Measurements from ENCODE around the gene ZBTB40. TPM values are rescaled to one million over a fixed set of nuclear protein-coding genes. Genes with fewer than 3 reads are reported as not detected.

The ZBTB40 gene
- total and polyA plus RNA-seq, 4 donors: 2.1 to 11.2 (median 4.6) TPM

DNA sequence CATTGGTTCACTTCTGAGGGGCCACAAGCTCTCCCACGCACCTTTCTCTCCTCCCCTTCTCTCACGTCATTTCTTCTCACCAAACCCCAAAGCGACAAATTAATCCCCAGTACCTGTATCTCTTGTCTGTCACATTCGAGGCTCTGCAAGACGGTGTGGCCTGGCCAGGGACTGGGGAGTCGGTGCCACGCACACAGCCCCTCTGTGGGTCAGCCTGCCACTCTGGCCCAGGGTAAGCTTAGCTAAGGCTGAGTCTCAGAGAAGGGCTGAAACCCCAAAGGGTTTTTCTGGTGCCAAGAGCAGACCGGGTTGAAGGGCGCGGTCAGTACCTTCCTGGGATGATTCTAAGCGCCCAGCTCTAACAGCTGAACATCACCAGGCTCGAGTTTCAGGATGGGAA is 34.2 kb upstream of the ZBTB40 start:
- H3K36me3 ChIP-seq (ENCODE audit: control insufficient read depth in 4 of 4, insufficient read depth in 3 of 4, low read depth in 1 of 4, low read length in 3 of 4): no peaks in the 10 kb centered on the region
- no peak overlapping the region for H3K27ac ChIP-seq (ENCODE audit: low read depth in 1 of 2, low read length in 2 of 2)
- H3K27me3 ChIP-seq (ENCODE audit: control insufficient read depth in 4 of 4, insufficient read depth in 4 of 4, low read length in 3 of 4): peaks cover 0 to 2% (median 0%) of the 10 kb centered on the region in 4 donors
- H3K9ac ChIP-seq (ENCODE audit: low read depth in 1 of 2, low read length in 2 of 2): no peak overlapping the region
- H3K4me1 ChIP-seq (ENCODE audit: control insufficient read depth in 4 of 4, insufficient read depth in 4 of 4, low read length in 3 of 4): peaks cover 2 to 29% (median 22%) of the 10 kb centered on the region in 4 donors
- no peak overlapping the region for H3K4me3 ChIP-seq (ENCODE audit: low read depth in 1 of 3, low read length in 3 of 3)
- no peak for DNase-seq (ENCODE audit: low spot score)
- WGBS: 84% methylated on average over 12 of the region's 12 CpGs
- TF ChIP-seq, protein P1, sequence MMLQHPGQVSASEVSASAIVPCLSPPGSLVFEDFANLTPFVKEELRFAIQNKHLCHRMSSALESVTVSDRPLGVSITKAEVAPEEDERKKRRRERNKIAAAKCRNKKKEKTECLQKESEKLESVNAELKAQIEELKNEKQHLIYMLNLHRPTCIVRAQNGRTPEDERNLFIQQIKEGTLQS (IDR thresholded peaks at IDR 0.05): no peak
- TF ChIP-seq EGR1 (IDR thresholded peaks at IDR 0.05; ENCODE audit: low read depth in 2 of 2): no peak
- no peak for TF ChIP-seq TAF1 (conservative IDR thresholded peaks at IDR 0.05)
- TF ChIP-seq, protein P2, sequence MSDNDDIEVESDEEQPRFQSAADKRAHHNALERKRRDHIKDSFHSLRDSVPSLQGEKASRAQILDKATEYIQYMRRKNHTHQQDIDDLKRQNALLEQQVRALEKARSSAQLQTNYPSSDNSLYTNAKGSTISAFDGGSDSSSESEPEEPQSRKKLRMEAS (IDR thresholded peaks at IDR 0.05): no peak
- TF ChIP-seq, protein P3, sequence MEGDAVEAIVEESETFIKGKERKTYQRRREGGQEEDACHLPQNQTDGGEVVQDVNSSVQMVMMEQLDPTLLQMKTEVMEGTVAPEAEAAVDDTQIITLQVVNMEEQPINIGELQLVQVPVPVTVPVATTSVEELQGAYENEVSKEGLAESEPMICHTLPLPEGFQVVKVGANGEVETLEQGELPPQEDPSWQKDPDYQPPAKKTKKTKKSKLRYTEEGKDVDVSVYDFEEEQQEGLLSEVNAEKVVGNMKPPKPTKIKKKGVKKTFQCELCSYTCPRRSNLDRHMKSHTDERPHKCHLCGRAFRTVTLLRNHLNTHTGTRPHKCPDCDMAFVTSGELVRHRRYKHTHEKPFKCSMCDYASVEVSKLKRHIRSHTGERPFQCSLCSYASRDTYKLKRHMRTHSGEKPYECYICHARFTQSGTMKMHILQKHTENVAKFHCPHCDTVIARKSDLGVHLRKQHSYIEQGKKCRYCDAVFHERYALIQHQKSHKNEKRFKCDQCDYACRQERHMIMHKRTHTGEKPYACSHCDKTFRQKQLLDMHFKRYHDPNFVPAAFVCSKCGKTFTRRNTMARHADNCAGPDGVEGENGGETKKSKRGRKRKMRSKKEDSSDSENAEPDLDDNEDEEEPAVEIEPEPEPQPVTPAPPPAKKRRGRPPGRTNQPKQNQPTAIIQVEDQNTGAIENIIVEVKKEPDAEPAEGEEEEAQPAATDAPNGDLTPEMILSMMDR (IDR thresholded peaks at IDR 0.05; ENCODE audit: low read depth, low read length, missing input control): no peak
- TF ChIP-seq RAD21 (IDR thresholded peaks at IDR 0.05): no peak
- no peak for TF ChIP-seq NR2F2 (IDR thresholded peaks at IDR 0.05)
- TF ChIP-seq, protein P4, sequence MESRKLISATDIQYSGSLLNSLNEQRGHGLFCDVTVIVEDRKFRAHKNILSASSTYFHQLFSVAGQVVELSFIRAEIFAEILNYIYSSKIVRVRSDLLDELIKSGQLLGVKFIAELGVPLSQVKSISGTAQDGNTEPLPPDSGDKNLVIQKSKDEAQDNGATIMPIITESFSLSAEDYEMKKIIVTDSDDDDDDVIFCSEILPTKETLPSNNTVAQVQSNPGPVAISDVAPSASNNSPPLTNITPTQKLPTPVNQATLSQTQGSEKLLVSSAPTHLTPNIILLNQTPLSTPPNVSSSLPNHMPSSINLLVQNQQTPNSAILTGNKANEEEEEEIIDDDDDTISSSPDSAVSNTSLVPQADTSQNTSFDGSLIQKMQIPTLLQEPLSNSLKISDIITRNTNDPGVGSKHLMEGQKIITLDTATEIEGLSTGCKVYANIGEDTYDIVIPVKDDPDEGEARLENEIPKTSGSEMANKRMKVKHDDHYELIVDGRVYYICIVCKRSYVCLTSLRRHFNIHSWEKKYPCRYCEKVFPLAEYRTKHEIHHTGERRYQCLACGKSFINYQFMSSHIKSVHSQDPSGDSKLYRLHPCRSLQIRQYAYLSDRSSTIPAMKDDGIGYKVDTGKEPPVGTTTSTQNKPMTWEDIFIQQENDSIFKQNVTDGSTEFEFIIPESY (IDR thresholded peaks at IDR 0.05): no peak
- no peak for TF ChIP-seq RXRA (IDR thresholded peaks at IDR 0.05)
- no peak for TF ChIP-seq FOXA1 (IDR thresholded peaks at IDR 0.05)
- H3K9me3 ChIP-seq (ENCODE audit: control insufficient read depth in 4 of 4, low read length in 3 of 4): no peaks in the 10 kb centered on the region

DNA sequence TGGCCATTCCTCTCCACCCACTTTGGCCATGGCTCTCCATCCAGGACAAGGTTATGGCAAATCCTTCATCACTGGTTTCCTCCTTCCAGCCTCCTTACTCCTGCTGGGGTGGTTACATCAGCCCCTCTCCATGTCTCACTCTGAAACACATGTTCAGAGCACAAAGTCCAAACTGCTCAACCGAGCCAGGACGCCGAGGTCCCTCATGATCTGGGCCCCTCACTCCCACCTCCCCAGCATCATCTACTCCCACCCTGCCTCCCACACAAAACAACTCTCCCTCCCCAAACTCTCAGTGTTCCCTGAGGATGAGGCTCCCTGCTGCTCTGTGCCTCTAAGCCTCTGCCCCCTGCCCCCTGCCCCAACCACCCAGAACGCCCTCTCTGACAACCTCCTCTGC is 33.3 kb upstream of the ZBTB40 start:
- WGBS: 31% methylated on average over 4 of the region's 4 CpGs
- Histone ChIP-seq H3K36me3 (ENCODE audit: control insufficient read depth in 4 of 4, insufficient read depth in 3 of 4, low read depth in 1 of 4, low read length in 3 of 4) (no peaks in the 10 kb centered on the region), H3K4me3 (ENCODE audit: low read depth in 1 of 3, low read length in 3 of 3) (no peak overlapping the region), H3K9me3 (ENCODE audit: control insufficient read depth in 4 of 4, low read length in 3 of 4) (no peaks in the 10 kb centered on the region), H3K27me3 (ENCODE audit: control insufficient read depth in 4 of 4, insufficient read depth in 4 of 4, low read length in 3 of 4) (peaks cover 0 to 2% (median 0%) of the 10 kb centered on the region in 4 donors), H3K27ac (ENCODE audit: low read depth in 1 of 2, low read length in 2 of 2) (no peak overlapping the region), H3K9ac (ENCODE audit: low read depth in 1 of 2, low read length in 2 of 2) (no peak overlapping the region), H3K4me1 (ENCODE audit: control insufficient read depth in 4 of 4, insufficient read depth in 4 of 4, low read length in 3 of 4) (peaks cover 2 to 20% (median 16%) of the 10 kb centered on the region in 4 donors)
- TF ChIP-seq YY1 (IDR thresholded peaks at IDR 0.05): no peak
- TF ChIP-seq, protein P2 (IDR thresholded peaks at IDR 0.05): no peak
- TF ChIP-seq HNF4G (IDR thresholded peaks at IDR 0.05): no peak
- TF ChIP-seq, protein P1 (IDR thresholded peaks at IDR 0.05): no peak
- TF ChIP-seq HNF4A (conservative IDR thresholded peaks at IDR 0.05): no peak
- no peak for TF ChIP-seq JUND (IDR thresholded peaks at IDR 0.05)
- TF ChIP-seq EGR1 (IDR thresholded peaks at IDR 0.05; ENCODE audit: low read depth in 2 of 2): no peak
- TF ChIP-seq SP1 (IDR thresholded peaks at IDR 0.05): no peak
- TF ChIP-seq, protein P5, sequence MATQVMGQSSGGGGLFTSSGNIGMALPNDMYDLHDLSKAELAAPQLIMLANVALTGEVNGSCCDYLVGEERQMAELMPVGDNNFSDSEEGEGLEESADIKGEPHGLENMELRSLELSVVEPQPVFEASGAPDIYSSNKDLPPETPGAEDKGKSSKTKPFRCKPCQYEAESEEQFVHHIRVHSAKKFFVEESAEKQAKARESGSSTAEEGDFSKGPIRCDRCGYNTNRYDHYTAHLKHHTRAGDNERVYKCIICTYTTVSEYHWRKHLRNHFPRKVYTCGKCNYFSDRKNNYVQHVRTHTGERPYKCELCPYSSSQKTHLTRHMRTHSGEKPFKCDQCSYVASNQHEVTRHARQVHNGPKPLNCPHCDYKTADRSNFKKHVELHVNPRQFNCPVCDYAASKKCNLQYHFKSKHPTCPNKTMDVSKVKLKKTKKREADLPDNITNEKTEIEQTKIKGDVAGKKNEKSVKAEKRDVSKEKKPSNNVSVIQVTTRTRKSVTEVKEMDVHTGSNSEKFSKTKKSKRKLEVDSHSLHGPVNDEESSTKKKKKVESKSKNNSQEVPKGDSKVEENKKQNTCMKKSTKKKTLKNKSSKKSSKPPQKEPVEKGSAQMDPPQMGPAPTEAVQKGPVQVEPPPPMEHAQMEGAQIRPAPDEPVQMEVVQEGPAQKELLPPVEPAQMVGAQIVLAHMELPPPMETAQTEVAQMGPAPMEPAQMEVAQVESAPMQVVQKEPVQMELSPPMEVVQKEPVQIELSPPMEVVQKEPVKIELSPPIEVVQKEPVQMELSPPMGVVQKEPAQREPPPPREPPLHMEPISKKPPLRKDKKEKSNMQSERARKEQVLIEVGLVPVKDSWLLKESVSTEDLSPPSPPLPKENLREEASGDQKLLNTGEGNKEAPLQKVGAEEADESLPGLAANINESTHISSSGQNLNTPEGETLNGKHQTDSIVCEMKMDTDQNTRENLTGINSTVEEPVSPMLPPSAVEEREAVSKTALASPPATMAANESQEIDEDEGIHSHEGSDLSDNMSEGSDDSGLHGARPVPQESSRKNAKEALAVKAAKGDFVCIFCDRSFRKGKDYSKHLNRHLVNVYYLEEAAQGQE (IDR thresholded peaks at IDR 0.05): no peak
- TF ChIP-seq GABPA (IDR thresholded peaks at IDR 0.05 in 1 of 2, conservative IDR thresholded peaks at IDR 0.05 in 1 of 2): no peak
- no peak for TF ChIP-seq FOXA1 (IDR thresholded peaks at IDR 0.05)
- TF ChIP-seq FOXA2 (IDR thresholded peaks at IDR 0.05): no peak
- TF ChIP-seq, protein P4 (IDR thresholded peaks at IDR 0.05): no peak
- TF ChIP-seq NR2F2 (IDR thresholded peaks at IDR 0.05): no peak
- TF ChIP-seq, protein P3 (IDR thresholded peaks at IDR 0.05; ENCODE audit: low read depth, low read length, missing input control): no peak
- TF ChIP-seq TAF1 (conservative IDR thresholded peaks at IDR 0.05): no peak
- TF ChIP-seq RXRA (IDR thresholded peaks at IDR 0.05): no peak
- TF ChIP-seq RAD21 (IDR thresholded peaks at IDR 0.05): no peak
- DNase-seq (ENCODE audit: low spot score): no peak
